Left cardiac atrium (tissue), 4 donors: ENCODE results near the gene FUT6. TPM values are rescaled to one million over a fixed set of nuclear protein-coding genes. Genes with fewer than 3 reads are reported as not detected.
"Not testable (repeated sequence)": the region's sequence is repeated elsewhere in the genome, so short reads cannot be mapped to it uniquely, and the experiment has no call there.

ENCODE experiments used
- ATAC-seq, 2 donors: fragments of 200-7000 bp; cut with Tn5 transposase; one replicate each; pipeline ENCODE4 v1.9.1; 2020; ENCODE audit warnings: mild to moderate bottlenecking in 2 of 2, moderate library complexity in 2 of 2
- DNase-seq: peaks from one replicate; pipeline ENCODE4 v3.0.0-alpha.2; 2020
- intact Hi-C, 2 donors: fragments of 100-400 bp; cut with DNase I; formaldehyde crosslinking; loops; one replicate each; pipeline versions ENCODE4 v1.14.1 to v1.15.1; 2022 to 2023
- long read RNA-seq: library from polyadenylated mRNA; unstranded; transcript quantifications from one replicate; pipeline ENCODE4 v2.0.0, GENCODE V29; 2021
- total RNA-seq, 2 donors: library from RNA; stranded (reverse); fragmentation: NEBNext Ultra II Directional; extraction: Animal tissue kit (Norgen Biotek cat#: 25700); gene quantifications; one replicate each; pipeline ENCODE4 v1.2.1, GENCODE V29; 2021
- donor health status: DM: no; HTN: yes; CAD: no.
- donor health status: DM: no; HTN: yes; CAD: no; lungs with severe emphysema.
- donor health status: DM: yes; HTN: yes; CAD: no.
- donor health status: Dilated cardiomyopathy.

Gene FUT6, protein sequence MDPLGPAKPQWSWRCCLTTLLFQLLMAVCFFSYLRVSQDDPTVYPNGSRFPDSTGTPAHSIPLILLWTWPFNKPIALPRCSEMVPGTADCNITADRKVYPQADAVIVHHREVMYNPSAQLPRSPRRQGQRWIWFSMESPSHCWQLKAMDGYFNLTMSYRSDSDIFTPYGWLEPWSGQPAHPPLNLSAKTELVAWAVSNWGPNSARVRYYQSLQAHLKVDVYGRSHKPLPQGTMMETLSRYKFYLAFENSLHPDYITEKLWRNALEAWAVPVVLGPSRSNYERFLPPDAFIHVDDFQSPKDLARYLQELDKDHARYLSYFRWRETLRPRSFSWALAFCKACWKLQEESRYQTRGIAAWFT
- total RNA-seq: not detected
- long read RNA-seq: 0 reads

DNA sequence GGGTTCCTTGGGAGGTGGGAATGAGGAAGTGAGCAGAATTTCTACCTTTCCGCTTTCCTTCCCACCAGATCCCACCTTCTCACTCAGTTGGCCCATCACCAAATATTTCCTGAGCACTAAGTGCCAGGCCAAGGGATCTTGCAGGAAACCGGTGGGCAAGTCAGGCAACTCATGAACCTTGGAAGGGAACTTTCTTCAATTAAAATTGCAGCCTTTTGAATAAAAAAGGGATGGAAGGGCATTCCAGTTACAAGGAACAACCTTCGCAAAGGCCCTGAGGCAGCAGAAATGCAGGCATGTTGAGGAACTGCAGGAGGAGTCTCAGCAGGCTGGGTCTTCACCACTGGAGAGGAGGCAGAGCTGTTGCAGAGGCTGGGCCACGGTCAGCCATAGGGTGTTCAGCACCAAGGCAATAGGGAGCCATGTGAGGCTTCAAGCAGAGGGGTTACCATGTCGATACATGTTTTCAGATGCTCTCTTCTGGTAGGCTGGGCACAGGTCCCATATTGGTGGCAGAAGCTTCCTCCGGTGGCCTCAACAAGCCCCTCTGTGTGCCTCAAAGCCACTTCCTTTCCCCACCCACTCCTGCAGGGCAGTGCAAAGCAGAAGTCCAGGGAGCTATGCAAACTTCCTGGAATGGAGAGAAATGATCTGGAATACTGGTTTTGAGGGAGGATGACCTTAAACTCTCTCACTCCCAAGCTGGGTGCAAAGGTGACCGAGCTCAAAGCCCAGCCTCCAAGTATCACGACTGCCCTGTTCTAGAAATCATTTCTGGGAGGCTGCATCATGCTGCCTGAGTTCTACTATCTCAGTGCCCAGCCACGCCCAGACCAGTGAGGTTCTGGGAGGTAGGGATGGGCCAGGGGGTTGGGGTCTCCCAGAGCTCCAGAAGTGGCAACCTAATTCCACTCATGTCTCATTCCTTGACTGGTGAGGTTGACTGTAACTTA is at the start of gene FUT6:
TSS of gene FUT6 (minus strand) at position 638 of the 953 bp plus-strand sequence. CDS start 7,135 bp downstream, outside the sequence.
- intact Hi-C loops: no loop called here
- ATAC-seq (no peak), DNase-seq (no peak)

DNA sequence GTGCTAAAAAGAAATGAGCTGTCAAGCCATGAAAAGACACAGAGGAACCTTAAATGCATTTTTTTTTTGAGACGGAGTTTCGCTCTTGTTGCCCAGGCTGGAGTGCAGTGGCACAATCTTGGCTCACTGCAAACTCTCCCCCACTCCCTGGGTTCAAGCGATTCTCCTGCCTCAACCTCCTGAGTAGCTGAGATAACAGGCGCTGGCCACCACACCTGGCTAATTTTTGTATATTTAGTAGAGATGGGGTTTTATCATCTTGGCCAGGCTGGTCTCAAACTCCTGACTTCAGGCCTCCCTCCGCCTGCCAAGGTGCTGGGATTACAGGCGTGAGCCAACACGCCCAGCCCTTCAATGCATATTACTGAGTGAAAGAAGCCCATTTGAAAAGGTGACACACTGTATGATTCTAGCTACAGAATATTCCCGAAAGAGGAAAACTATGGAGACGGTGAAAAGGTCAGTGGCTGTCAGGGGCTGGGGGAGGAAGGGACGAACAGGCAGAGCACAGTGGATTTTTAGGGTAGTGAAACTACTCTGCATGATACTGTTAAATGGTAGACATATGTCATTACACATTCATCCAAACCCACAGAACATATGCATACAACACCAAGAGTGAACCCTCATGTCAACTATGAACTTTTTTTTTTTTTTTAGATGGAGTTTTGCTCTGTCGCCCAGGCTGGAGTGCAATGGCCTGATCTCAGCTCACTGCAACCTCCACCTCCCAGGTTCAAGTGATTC is 44.7 kb upstream of the FUT6 start:
- intact Hi-C loops: not testable (repeated sequence)

DNA sequence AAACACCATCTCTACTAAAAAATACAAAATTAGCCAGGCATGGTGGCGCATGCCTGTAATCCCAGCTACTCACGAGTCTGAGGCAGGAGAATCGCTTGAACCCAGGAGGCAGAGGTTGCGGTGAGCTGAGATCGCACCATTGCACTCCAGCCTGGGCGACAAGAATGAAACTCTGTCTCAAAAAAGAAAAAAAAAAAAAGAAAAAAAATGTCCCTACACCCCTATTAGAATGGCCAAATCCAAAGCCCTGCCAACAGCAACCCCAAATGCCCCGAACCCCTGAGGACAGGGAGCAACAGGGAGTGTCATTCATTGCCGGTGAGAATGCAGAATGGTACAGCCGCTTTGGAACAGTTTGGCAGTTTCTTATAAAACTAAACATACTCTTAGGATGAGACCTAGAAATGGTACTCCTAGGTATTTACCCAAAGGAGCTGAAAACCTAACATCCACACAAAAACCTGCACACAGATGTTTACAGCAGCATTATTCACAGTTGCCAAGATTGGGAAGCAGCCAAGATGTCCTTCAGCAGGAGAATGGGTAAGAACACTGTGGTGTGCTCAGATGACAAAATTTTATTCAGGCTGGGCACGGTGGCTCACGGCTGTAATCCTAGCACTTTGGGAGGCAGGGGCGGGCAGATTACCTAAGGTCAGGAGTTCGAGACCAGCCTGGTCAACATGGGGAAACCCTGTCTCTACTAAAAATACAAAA is 43.8 kb upstream of the FUT6 start:
- DNase-seq, ATAC-seq, intact Hi-C loops: not testable (repeated sequence)

More for the DNA sequence above, 44.7 kb upstream of the FUT6 start:
- not testable (repeated sequence) for ATAC-seq, DNase-seq

DNA sequence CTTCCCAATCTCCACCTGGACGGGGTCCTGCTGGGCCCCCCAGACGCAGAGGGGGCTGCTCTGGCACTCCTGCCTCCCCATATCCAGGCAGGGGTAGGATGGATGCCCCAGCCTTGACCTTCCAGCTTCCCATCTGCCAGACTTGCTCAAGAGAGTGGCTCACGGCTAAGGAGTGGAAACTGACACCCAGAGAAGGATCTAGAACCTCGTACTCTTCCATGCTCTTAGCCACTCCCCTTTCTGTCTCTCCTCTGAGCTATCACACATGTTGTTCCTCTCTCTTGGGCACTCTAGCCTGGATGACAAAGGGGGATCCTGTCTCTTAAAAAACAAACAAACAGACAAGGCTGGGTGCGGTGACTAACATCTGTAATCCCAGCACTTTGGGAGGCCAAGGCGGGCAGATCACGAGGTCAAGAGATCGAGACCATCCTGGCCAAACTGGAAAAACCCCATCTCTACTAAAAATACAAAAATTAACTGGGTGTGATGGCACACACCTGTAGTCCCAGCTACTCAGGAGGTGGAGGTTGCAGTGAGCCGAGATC is 43.0 kb upstream of the FUT6 start:
- no peak for ATAC-seq
- DNase-seq: no peak
- intact Hi-C loops: no loop called here

DNA sequence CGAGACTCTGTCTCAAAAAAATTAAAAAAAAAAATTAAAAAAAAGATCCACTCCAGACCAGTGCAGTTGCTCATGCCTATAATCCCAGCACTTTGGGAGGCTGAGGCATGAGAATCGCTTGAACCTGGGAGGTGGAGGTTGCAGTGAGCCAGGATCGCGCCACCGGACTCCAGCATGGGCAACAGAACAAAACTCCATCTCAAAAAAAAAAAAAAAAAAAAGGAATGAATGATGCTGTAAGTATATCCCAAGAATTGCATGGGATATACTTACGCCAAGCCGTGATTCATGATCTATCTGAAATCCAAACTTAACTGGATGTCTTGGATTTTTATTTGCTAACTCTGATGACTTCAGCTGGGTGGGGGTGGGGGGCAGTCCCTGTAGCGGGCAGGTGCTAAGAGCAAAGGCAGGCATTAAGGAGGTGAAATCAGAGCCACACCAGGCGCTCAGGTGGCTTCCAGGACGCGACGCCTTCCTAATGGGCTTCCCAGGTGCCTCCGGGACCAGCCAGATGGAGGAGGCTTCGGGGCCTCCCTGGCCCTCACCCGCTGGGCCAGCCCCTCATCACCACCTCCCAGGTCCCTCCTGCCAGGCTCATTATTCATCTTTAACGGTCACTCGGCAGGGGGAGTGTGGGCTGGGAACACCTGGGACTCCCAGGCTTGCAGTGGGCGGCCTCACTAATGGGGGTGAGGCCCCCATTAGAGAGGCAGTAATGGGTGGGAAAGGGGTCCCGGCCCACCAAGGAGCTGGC is 42.2 kb upstream of the FUT6 start:
- DNase-seq (no peak), ATAC-seq (no peak)
- intact Hi-C loops: no loop called here

DNA sequence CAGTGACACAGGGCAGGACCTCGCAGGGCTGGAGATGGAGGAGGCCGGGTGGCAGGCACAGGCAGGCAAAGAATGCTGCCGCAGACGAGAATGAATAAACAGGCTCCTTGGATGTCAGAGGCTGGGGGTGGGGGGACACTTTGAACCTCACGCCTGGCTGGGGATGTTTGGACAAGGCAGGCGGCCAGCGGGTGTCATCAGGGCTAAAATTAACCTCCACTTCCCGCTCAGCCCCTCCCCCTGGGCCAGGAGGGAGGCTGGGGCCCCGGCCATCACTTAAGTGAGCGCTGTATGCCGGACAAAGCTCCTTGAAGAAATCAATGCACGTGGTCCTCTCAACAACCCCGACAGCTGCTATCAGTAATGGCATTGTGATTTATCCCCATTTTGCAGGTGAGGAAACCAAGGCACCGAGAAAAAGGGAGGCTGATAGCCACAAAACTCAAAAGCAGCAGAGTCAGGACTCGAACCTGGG is 41.1 kb upstream of the FUT6 start:
- intact Hi-C loops: no loop called here
- DNase-seq (peak; percentile 73), ATAC-seq (peak; percentile 91 to 92)

DNA sequence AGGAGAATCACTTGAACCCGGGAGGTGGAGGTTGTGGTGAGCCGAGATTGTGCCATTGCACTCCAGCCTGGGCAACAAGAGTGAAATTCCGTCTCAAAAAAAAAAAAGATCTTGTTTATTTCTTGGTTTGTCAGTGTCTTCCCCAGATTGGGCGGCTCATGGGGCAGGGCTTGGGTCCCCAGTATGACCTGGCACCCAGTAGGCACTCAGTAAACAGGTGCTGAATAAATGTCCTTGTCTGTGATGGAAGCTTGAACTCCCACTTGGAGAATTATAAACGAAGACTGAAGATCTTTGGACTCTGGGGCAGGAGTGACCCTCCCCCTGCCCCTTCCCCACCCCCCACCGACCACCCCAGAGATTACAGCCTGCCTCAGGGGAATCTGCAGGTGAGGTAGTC is 40.7 kb upstream of the FUT6 start:
- ATAC-seq (no peak), DNase-seq (no peak)
- intact Hi-C loops: no loop called here

DNA sequence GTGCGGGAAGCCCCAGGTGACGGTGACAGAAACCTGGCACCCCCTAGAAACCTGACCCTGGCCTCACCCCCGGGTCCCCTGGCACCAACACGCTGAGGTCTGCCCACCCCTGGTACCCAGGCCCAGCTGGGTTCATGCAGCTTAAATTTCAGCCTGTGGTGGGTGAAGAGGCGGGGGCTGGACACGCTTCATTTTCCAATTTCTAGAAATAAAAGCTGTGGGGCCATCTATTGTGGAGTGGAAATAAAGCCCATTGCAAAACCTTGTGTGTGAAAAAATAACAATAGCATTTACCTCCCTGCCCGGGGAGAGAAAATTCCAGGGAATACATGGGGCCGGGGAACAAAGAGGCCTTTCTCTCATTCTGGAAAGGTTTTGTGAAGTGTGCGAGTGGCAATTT is 38.4 kb upstream of the FUT6 start:
- intact Hi-C loops: no loop called here
- no peak for ATAC-seq
- no peak for DNase-seq

DNA sequence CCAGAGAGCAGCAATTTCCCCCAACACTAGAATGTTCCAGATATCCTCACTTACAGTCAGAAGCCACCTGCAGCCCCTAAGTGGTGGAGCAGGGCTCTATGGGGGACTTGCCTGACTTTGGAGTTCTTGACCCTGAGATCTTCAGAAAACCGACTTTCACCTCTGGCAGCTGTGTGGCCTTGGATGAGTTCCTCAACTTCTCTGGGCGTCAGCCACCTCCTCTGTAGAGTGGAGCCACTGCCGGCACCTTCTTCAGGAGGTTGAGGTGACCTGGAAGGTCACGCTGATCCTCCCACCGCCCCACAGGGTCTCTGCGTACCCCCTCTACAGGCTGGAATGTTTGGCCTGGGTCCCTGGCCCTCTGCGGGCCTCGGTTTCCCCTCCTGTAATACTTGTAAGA is 37.9 kb upstream of the FUT6 start:
- ATAC-seq (no peak), DNase-seq (no peak)
- intact Hi-C loops: no loop called here

DNA sequence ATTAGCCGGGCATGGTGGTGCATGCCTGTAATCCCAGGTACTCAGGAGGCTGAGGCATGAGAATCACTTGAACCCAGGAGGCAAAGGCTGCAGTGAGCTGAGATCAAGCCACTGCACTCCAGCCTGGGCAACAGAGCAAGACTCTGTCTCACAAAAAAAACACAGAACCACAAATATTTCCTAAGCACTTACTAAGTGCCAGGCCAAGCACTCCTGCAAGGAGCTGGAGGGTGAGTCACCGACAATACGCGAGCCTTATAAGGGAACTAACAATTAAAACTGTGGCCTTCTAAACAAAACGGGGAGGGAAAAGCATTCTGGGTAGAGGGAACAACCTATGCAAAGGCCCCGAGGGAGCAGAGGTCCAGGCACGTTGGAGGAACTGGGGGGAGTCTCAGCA is 35.0 kb upstream of the FUT6 start:
- DNase-seq, intact Hi-C loops, ATAC-seq: not testable (repeated sequence)

DNA sequence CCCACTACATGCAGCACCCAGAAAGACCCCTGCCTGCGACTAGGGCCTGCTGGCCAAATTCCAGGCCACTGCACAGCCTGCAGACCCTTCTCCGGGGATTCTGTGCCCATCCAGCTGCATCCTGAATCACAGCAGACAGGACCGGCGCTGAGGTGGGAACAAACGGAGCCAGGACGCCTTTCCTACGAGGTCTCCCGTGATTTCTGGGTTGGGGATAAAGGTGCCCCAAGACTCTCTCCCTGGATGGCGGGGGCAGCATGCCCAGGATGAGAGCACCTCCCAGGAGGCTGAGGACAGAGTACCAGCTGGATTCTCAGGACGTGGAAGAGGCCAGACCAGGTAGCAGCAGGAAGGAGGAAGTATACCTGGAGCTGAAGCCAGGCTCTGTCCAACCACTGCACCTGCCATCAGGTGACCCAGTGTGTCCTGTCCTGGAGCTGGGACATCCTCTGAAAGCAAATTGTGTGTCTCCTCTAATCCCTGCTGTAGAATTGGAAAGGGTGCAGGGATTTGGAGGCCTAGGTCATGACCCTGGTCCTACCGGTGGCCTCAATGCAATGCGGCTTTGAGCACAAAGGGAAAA is 34.2 kb upstream of the FUT6 start:
- DNase-seq: no peak
- no peak for ATAC-seq
- intact Hi-C loops: no loop called here

DNA sequence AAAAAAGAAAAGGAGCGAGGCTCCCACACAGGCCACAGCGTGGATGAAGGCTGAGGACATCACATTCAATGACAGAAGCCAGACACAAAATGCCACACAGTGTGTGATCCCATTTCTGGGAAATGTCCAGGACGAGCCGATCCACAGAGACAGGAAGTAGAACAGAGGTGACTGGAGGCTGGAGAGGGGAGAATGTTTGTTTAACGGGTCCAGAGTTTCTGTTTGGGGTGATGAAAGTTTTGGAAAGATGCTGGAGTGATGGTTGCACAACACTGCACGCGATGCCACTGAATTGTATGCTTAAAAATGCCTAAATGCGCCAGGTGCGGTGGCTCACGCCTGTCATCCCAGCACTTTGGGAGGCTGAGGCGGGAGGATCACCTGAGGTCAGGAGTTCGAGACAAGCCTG is 31.5 kb upstream of the FUT6 start:
- ATAC-seq (no peak), DNase-seq (no peak)
- intact Hi-C loops: no loop called here

DNA sequence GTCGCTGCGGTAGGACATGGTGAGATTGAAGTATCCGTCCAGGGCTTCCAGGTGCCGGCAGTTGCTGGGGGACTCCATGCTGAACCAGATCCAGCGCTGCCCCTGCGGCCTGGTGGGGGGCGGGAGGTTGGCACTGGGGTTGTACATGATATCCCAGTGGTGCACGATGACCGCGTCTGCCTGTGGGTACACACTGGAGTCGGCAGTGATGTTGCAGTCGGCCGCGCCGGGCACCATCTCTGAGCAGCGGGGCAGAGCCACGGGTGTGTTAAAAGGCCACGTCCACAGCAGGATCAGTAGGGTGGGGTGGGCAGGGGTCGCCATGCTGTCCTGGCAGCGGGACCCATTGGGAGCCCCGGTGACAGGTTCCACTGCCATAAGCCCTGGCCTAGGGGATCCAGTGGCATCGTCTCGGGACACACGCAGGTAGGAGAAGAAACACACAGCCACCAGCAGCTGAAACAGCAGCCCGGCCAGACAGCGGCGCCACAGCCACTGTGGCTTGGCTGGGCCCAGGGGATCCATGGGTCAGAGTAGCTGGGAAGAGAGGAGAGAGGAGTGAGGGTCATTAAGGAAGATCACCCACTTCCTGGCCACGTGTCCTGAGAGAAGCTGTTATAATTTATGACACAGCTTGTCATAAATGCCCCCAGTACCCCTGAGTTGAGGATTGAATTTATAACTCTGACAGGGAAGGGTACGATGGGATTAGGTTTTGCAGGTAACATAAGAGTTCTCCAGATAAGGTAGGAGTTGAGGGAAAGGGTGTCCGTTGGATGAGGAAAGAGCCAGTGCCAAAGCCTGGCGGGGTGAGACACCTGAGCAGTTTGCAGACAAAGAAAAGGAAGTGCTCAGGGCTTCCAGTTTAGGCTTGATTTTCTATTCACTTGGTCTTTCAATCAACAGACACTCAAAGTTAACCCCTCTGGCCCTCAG is 28.0 kb upstream of the FUT6 start:
- no peak for DNase-seq
- intact Hi-C loops: no loop called here
- no peak for ATAC-seq

DNA sequence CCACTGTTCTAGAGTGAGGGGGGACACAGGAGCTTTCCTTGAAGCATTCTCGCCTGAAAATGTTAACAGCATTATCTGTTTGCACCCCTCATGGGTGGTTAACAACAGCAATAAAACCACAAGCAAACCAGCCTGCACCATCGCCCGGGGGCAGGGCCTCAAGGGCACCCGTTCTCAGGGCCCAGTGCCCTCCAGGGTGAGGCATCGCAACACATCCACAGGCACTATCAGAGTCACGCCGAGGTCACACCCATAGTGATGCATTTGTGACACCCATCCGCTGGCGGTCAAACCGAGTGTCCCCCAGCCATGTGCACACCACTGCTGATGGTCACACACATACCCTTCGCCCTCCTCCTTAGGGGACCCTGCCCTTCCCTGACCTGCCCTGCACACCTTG is 26.3 kb upstream of the FUT6 start:
- intact Hi-C loops: no loop called here
- DNase-seq (no peak), ATAC-seq (no peak)

DNA sequence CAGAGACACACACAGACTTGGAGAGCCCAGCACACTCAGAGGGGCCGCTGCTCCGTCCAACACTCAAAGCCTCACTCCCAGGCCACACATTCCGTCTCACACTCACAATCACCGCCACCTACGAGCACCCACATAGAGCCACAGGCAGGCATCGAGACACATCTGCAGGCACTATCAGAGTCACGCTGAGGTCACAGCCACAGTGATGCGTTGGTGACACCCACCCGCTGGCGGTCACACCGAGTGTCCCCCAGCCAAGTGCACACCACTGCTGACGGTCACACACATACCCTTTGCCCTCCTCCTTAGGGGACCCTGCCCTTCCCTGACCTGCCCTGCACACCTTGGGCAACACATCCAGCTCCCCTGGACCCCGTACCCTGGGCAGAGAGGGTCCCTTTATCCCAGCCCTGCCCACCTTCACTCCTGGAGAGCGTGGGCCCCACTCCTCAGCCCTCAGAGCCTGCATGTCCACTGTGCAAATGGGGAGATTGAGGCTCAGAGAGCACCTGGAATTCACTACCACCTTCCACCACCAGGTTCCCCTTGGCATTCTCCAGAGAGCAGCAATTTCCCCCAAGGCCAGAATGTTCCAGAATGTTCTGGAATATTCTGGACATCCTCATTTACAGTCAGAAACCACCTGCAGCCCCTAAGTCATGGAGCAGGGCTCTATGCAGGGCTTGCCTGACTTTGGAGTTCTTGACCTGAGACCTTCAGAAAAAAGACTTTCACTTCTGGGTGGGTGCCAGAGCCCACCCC is 25.4 kb upstream of the FUT6 start:
- no peak for DNase-seq
- no peak for ATAC-seq
- intact Hi-C loops: no loop called here
